Gastroesophageal sphincter (tissue), 3 donors: ENCODE data around the gene SCAMP5.

Experiments
- EP300 ChIP-seq: sonication (generic); formaldehyde crosslinking; IDR thresholded peaks from one replicate; pipeline ENCODE4 v1.6.1; 2017; ENCODE audit warnings: antibody characterized with exemption, mild to moderate bottlenecking
- POLR2A ChIP-seq, 2 donors: fragments of 450-650 bp; IDR thresholded peaks; one replicate each; pipeline ENCODE4 v1.6.1; 2017; ENCODE audit warnings: antibody characterized with exemption in 2 of 2, mild to moderate bottlenecking in 2 of 2, moderate library complexity in 1 of 2
- POLR2AphosphoS5 ChIP-seq: sonication (generic); formaldehyde crosslinking; IDR thresholded peaks from one replicate; pipeline ENCODE4 v1.6.1; 2017; ENCODE audit warnings: antibody characterized with exemption
- TF ChIP-seq, protein P1 (sequence below), 4 experiments: fragments of 200-600 bp in 2 of 4; fragments of 450-650 bp in 2 of 4; sonication (generic) in 1 of 4; IDR thresholded peaks; one replicate each; pipeline ENCODE4 v1.5.1; 2017 to 2019; ENCODE audit warnings: antibody characterized with exemption in 4 of 4, mild to moderate bottlenecking in 2 of 4, moderate library complexity in 2 of 4

DNA sequence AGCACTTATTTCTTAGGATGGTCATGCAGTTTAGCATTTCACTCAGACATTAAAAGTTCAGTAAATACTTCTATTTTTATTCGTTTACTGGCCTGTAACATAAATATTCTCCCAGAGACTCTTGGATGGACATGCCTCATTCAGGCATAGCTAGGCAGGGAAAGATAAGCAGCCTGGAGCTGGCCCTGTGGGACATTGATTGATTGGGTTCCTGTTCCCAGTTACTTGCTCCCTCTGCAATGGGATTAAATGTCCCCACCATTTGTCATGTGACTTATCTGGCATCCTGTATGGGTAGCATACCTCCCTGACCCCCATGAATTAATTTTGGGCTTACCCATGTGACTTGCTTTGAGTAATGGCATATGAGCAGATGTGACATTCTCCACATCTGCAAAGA is 2.7 kb upstream of the SCAMP5 start:
- TF ChIP-seq, protein P1, sequence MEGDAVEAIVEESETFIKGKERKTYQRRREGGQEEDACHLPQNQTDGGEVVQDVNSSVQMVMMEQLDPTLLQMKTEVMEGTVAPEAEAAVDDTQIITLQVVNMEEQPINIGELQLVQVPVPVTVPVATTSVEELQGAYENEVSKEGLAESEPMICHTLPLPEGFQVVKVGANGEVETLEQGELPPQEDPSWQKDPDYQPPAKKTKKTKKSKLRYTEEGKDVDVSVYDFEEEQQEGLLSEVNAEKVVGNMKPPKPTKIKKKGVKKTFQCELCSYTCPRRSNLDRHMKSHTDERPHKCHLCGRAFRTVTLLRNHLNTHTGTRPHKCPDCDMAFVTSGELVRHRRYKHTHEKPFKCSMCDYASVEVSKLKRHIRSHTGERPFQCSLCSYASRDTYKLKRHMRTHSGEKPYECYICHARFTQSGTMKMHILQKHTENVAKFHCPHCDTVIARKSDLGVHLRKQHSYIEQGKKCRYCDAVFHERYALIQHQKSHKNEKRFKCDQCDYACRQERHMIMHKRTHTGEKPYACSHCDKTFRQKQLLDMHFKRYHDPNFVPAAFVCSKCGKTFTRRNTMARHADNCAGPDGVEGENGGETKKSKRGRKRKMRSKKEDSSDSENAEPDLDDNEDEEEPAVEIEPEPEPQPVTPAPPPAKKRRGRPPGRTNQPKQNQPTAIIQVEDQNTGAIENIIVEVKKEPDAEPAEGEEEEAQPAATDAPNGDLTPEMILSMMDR (IDR thresholded peaks at IDR 0.05), result no peak
- TF ChIP-seq POLR2A (IDR thresholded peaks at IDR 0.05) (no peak), EP300 (no peak), POLR2AphosphoS5 (no peak)
